BLaER1 treated with 17β-estradiol and CSF1 and Interleukin-3, amounts not matched to agents 10 nM and 100 nM (cell line): ENCODE results near the gene REEP6.
A peak's percentile ranks its signal among the peaks of the same experiment; 100 is the strongest.
"Not testable (repeated sequence)": the region's sequence is repeated elsewhere in the genome, so short reads cannot be mapped to it uniquely, and the experiment has no call there.

Source experiments
- H3K27ac ChIP-seq, 11 experiments: shearing (Covaris generic); formaldehyde crosslinking; 2 replicates each; pipeline ENCODE4 v1.8.1; 2022
- H3K27me3 ChIP-seq, 11 experiments: shearing (Covaris generic); formaldehyde crosslinking; 2 replicates each; pipeline ENCODE4 v1.8.1; 2022
- H3K36me3 ChIP-seq, 11 experiments: shearing (Covaris generic); formaldehyde crosslinking; 2 replicates each; pipeline ENCODE4 v1.8.1; 2022
- H3K4me1 ChIP-seq, 10 experiments: shearing (Covaris generic); formaldehyde crosslinking; 2 replicates each; pipeline ENCODE4 v1.8.1; 2022
- H3K4me2 ChIP-seq, 11 experiments: shearing (Covaris generic); formaldehyde crosslinking; 2 replicates each; pipeline ENCODE4 v1.8.1; 2022
- H3K4me3 ChIP-seq, 10 experiments: shearing (Covaris generic); formaldehyde crosslinking; 2 replicates each; pipeline ENCODE4 v1.8.1; 2022
- H3K9ac ChIP-seq, 11 experiments: shearing (Covaris generic); formaldehyde crosslinking; 2 replicates each; pipeline ENCODE4 v1.8.1; 2022
- H3K9me3 ChIP-seq, 11 experiments: shearing (Covaris generic); formaldehyde crosslinking; replicated peaks in 1 of 11; 2 replicates each; pipeline ENCODE4 v1.8.1; 2022
- H4K20me1 ChIP-seq, 11 experiments: shearing (Covaris generic); formaldehyde crosslinking; 2 replicates each; pipeline ENCODE4 v1.8.1; 2022
- Cebpa-rat ChIP-seq, 11 experiments: shearing (Covaris generic); IDR thresholded peaks; 2 replicates each; pipeline ENCODE4 v1.8.1; 2022

REEP6 gene

DNA sequence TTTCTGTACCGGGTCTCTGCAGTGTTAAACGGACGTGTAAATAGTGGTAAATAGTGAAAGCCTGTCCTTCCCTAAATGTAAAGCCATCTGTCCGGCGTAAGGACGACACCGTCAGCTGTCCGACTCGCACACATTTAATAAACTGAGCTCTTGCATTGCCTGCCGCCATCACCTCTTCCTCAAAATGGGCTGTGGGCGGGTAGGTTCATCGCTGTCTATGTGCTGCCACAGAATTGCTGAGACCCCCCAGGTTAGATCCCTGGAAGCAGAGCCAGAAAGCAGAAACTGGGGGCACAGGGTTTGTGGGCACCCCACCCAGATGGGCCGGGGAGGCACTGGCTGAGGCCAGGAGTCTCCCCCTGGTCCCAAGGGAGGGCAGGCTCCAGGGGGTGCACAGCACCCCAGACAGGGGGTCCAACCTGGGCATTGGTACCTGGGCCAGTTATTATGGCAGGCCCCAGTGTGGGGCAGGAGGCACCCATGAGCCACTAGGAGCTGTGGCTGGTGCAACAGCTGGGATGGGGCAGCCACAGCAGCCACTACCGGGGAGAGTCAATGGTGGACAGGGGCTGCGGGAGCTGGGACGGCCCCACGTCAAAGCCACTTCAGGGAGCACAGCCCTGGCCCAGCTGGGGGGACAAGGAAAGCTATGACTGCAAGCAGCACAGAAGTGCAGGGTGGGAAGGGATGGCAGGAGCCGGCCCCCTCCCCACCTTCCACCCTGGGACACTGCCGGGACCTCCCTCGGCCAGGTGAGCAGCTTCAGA, 17.7 kb upstream of the REEP6 start:
- no peak overlapping the region for H3K27ac ChIP-seq
- no peaks in the 10 kb centered on the region for H3K9me3 ChIP-seq
- peaks cover 50 to 64% (median 56%) of the 10 kb centered on the region in 11 experiments for H3K27me3 ChIP-seq
- H3K9ac ChIP-seq: no peak overlapping the region; a peak in 1 of 22 replicates
- H3K4me2 ChIP-seq: peak overlapping the region in 3 of 11 experiments; percentile 9 to 98 (median 91); a peak in 3 of 22 replicates
- H3K36me3 ChIP-seq: peaks cover 23 to 45% (median 39%) of the 10 kb centered on the region in 11 experiments; a peak in 21 of 22 replicates
- no peak overlapping the region for H3K4me3 ChIP-seq
- peaks cover 54 to 71% (median 60%) of the 10 kb centered on the region in 10 experiments for H3K4me1 ChIP-seq
- TF ChIP-seq Cebpa-rat (IDR thresholded peaks at IDR 0.05): no peak
- peaks cover 96 to 100% (median 100%) of the 10 kb centered on the region in 11 experiments for H4K20me1 ChIP-seq

DNA sequence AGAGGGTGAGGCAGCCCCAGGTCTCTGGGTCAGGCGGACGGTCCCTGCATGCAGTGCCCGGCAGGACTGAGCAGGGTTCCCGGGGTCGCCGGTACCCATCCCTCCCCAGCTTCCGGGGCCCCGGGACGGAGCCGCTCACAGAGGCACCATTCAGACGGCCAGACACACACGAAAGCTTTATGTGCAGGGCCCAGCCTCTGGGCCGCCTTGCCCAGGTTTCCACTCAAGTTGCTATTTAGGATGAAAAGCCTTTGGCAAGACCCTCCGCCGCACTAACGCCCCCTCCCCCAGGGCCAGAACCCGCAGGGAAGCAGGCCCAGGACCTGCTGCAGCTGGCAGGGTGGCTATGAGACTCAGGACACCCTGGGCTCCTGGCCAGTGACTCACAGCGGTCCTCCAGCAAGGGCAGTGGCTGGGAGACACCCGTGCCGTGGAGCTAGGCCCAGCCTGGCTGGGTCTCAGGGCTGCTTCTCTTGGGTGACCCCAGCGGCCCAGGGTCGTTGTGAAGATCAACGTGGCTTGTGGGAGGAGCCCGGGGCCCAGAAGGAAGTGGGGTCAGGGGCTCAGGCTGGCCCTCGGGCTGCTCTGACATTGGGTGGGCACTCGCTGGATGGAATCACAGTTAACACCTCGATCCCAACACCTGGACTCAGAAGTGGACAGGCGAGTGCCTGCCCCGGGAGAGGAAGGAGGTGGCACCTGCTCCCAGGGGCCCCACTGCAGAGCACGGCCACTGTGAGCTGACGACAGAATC, 16.8 kb upstream of the REEP6 start:
- Histone ChIP-seq H3K36me3 (peaks cover 23 to 45% (median 39%) of the 10 kb centered on the region in 11 experiments; a peak in 21 of 22 replicates), H3K27ac (no peak overlapping the region), H3K4me1 (peaks cover 47 to 61% (median 52%) of the 10 kb centered on the region in 10 experiments), H3K4me2 (no peak overlapping the region), H3K9ac (0 out of 22 replicates have a peak overlapping the region, but pooled peaks of 1 of the 11 experiments have one; percentile 9), H4K20me1 (peaks cover 87 to 96% (median 93%) of the 10 kb centered on the region in 11 experiments), H3K27me3 (peaks cover 41 to 55% (median 47%) of the 10 kb centered on the region in 11 experiments), H3K4me3 (no peak overlapping the region), H3K9me3 (no peaks in the 10 kb centered on the region)
- TF ChIP-seq Cebpa-rat (IDR thresholded peaks at IDR 0.05): no peak

DNA sequence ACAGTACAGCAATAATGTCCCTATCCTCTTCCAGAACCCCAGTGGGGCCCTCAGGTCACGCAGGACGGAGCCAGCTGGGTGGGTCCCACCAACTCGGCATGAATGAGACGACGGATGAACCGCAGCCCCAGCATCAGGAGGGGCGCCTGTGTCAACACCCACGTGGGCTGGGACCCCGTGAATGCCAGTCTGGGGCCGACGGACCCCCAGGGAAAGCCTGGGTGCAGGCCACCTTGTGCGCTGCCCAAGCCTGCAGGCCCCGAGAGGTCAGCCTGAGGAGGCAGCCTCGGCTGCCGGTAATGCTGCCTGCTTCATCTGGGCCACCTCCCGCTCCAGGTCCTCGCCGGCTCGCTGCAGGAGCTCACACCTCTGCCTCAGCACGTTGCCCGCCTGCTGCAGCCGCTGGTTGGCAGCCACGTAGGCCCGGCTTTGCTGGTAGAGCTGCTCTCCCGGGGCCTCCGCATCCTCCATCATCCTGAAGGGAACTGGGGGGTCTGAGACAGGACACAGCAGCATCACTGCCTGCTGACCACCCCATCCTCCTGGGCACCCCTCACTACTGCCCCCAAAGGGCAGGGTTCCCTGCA, 16.1 kb upstream of the REEP6 start:
- Histone ChIP-seq H3K4me2 (no peak overlapping the region), H3K4me1 (peaks cover 46 to 60% (median 52%) of the 10 kb centered on the region in 10 experiments), H4K20me1 (peaks cover 80 to 89% (median 87%) of the 10 kb centered on the region in 11 experiments), H3K27ac (no peak overlapping the region), H3K27me3 (peaks cover 34 to 48% (median 40%) of the 10 kb centered on the region in 11 experiments), H3K9me3 (no peaks in the 10 kb centered on the region), H3K36me3 (peaks cover 23 to 45% (median 39%) of the 10 kb centered on the region in 11 experiments; a peak in 21 of 22 replicates), H3K4me3 (no peak overlapping the region), H3K9ac (peak overlapping the region in 2 of 11 experiments; percentile 9 to 17; a peak in 1 of 22 replicates)
- no peak for TF ChIP-seq Cebpa-rat (IDR thresholded peaks at IDR 0.05)

DNA sequence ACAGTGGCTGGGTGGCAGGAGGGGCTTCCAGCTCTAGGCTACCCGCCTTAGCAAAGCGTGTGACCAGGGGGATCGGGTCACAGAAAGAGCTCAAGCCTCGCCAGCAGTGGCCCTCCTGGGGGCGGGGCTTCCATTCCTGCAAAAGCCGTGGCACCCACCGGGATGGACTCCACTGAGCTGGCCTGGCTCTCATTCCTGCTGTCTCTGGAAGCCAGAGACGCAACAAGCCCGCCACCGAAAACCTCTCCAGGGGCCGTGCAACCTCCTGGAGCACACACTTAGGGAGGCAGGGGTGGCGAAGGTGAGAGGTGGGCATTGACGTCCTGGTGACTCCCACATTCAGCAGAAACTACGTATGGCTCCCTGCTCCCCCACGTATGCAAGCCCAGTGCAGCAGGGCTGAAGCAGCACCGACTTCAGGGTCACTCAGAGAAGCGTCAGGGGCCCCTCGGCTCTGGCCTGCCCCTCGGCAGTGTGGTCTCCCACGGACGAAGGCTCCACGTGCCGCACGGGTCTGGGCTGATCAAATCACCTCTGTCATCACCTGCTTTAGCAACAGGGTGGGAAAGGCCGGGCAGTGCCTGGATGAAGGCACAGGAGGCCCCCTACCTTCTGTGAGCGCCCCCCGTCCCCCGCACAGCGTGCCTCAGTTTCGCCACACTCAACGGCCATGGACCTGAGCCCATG, 15.1 kb upstream of the REEP6 start:
- no peak overlapping the region for H3K27ac ChIP-seq
- 0 out of 22 replicates have a peak overlapping the region, but pooled peaks of 1 of the 11 experiments have one; percentile 3 for H3K4me2 ChIP-seq
- peaks cover 45 to 60% (median 52%) of the 10 kb centered on the region in 10 experiments for H3K4me1 ChIP-seq
- no peak overlapping the region for H3K4me3 ChIP-seq
- no peak overlapping the region; a peak in 1 of 22 replicates for H3K9ac ChIP-seq
- H3K36me3 ChIP-seq: peaks cover 23 to 45% (median 39%) of the 10 kb centered on the region in 11 experiments; a peak in 21 of 22 replicates
- no peaks in the 10 kb centered on the region for H3K9me3 ChIP-seq
- H3K27me3 ChIP-seq: peaks cover 24 to 38% (median 30%) of the 10 kb centered on the region in 11 experiments
- H4K20me1 ChIP-seq: peaks cover 70 to 79% (median 76%) of the 10 kb centered on the region in 11 experiments
- TF ChIP-seq Cebpa-rat (IDR thresholded peaks at IDR 0.05): no peak

DNA sequence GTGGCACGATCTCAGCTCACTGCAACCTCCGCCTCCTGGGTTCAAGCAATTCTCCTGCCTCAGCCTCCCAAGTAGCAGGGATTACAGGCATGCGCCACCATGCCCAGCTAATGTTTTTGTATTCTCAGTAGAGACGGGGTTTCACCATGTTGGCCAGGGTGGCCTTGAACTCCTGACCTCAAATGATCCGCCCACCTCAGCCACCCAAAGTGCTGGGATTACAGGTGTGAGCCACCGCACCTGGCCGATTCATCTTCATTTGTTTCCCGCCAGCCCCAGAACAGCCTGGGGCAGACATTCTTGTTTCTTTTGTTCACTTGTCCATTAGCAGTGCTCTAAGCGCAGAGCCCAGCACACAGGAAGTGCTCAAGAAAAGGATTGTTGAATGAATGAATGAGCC, 13.9 kb upstream of the REEP6 start:
- H3K9ac ChIP-seq: peak overlapping the region in 8 of 11 experiments; percentile 70 to 89 (median 86); a peak in 8 of 22 replicates
- H3K36me3 ChIP-seq: peaks cover 23 to 45% (median 39%) of the 10 kb centered on the region in 11 experiments; a peak in 21 of 22 replicates
- H3K4me2 ChIP-seq: peak overlapping the region in 10 of 11 experiments; percentile 91 to 96 (median 95); a peak in 17 of 22 replicates
- H3K4me1 ChIP-seq: peaks cover 40 to 55% (median 45%) of the 10 kb centered on the region in 10 experiments
- H3K27ac ChIP-seq, H3K9me3 ChIP-seq: not testable (repeated sequence)
- peak overlapping the region in 3 of 10 experiments; percentile 82 to 88 (median 88); a peak in 1 of 20 replicates for H3K4me3 ChIP-seq
- H4K20me1 ChIP-seq: peaks cover 58 to 67% (median 65%) of the 10 kb centered on the region in 11 experiments
- H3K27me3 ChIP-seq: peaks cover 12 to 26% (median 18%) of the 10 kb centered on the region in 11 experiments

DNA sequence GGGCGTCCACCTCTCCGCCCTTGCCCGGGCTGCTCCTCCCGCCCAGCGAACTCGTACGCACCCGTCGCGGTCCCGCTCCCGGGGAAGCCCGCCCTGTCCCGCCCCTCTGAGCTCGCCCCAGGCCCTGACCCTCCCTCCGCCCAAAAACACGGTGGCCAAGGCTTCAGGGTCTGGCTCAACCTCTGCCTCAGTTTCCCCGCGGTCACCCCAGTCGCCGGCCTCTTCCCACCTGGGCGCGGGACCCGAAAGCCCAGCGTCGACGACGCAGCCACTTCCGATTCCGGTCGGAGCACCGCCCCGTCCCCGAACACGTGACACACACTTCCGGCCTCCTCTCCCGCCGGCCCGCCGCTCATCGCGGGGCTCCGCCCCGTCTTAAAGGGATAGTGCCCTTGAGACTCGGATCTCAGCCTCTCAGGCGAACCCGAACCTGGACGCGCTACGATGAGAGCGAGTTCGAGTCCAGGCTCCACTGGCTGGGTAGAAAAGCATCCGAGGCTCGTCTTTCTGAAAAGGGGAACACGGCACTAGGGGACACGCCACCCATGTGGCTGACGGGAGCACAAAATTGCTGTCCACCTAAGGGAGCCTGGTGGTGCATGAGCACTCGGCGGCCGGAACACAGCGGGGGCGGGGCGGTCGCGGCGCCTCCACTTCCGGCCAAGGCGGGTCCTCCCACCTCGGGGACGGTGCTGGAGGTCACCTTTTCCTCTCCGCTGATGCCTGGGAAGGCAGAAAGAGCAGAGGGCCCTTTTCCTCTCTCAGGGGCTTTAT, 11.9 kb upstream of the REEP6 start, which contains the start of gene C19orf25:
TSS of gene C19orf25 (minus strand) at position 282 of the 774 bp plus-strand sequence. CDS start 312 bp downstream, outside the sequence.
- H3K27me3 ChIP-seq: peaks cover 0 to 6% (median 0%) of the 10 kb centered on the region in 11 experiments; a peak in 7 of 22 replicates
- H3K4me1 ChIP-seq: peaks cover 30 to 44% (median 37%) of the 10 kb centered on the region in 10 experiments
- peak within 1 kb of the TSS; percentile 70 to 89 (median 86) for H3K9ac ChIP-seq
- peak within 1 kb of the TSS; percentile 52 to 86 (median 78) for H3K27ac ChIP-seq
- peak within 1 kb of the TSS; percentile 75 to 89 (median 86) for H3K4me3 ChIP-seq
- H4K20me1 ChIP-seq: peaks cover 38 to 46% (median 44%) of the 10 kb centered on the region in 11 experiments
- H3K36me3 ChIP-seq: peaks cover 20 to 36% (median 34%) of the 10 kb centered on the region in 11 experiments; a peak in 21 of 22 replicates
- H3K4me2 ChIP-seq: peak within 1 kb of the TSS; percentile 91 to 96 (median 95)
- TF ChIP-seq Cebpa-rat (IDR thresholded peaks at IDR 0.05): no peak
- H3K9me3 ChIP-seq: no peaks in the 10 kb centered on the region

DNA sequence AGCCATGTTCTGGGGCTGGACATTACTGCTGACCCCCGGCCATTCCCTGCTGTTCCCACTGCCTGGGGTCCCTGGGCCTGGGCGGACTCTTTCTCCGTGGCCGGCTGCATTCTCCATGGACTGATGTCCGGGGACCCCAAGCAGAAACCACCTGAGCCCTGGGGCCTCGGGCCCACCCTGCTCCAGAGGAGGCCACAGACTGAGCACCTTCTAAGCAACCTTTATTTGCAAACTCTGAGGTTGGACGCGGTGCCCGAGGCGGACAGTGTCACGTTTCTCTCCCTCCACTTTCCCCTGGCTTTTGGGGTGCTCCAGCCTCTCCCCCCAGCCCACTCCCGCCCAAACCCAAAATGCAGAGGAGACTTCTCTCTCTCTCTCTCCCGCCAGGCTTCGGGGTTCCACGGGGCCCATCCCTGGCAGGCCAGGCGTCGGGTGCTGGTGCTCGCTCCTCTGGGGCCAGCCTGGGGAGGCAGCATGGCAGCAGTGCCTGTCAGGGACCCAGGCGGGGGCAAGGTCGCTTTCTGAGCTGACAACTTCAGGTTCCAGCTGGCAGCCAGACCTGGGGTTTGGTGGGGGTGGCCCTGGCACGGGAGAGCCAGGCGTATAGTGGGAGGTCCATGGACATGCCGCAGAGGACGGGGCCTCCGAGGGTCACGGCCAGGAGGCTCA, 9.6 kb upstream of the REEP6 start:
- Histone ChIP-seq H3K27me3 (no peaks in the 10 kb centered on the region), H3K27ac (0 out of 22 replicates have a peak overlapping the region, but pooled peaks of 1 of the 11 experiments have one; percentile 21), H3K4me3 (no peak overlapping the region), H4K20me1 (peaks cover 15 to 24% (median 22%) of the 10 kb centered on the region in 11 experiments), H3K36me3 (peaks cover 0 to 14% (median 12%) of the 10 kb centered on the region in 11 experiments; a peak in 19 of 22 replicates), H3K9me3 (no peaks in the 10 kb centered on the region), H3K9ac (0 out of 22 replicates have a peak overlapping the region, but pooled peaks of 1 of the 11 experiments have one; percentile 20), H3K4me2 (peak overlapping the region; percentile 6 to 96 (median 91); a peak in 14 of 22 replicates), H3K4me1 (peaks cover 30 to 44% (median 37%) of the 10 kb centered on the region in 10 experiments)
- no peak for TF ChIP-seq Cebpa-rat (IDR thresholded peaks at IDR 0.05)
